ENCODE results near the gene RAI14. TPM values are rescaled to one million over a fixed set of nuclear protein-coding genes. Genes with fewer than 3 reads are reported as not detected.

The RAI14 gene
- total RNA-seq, 1 donor from 2014 or later, result 307 TPM

DNA sequence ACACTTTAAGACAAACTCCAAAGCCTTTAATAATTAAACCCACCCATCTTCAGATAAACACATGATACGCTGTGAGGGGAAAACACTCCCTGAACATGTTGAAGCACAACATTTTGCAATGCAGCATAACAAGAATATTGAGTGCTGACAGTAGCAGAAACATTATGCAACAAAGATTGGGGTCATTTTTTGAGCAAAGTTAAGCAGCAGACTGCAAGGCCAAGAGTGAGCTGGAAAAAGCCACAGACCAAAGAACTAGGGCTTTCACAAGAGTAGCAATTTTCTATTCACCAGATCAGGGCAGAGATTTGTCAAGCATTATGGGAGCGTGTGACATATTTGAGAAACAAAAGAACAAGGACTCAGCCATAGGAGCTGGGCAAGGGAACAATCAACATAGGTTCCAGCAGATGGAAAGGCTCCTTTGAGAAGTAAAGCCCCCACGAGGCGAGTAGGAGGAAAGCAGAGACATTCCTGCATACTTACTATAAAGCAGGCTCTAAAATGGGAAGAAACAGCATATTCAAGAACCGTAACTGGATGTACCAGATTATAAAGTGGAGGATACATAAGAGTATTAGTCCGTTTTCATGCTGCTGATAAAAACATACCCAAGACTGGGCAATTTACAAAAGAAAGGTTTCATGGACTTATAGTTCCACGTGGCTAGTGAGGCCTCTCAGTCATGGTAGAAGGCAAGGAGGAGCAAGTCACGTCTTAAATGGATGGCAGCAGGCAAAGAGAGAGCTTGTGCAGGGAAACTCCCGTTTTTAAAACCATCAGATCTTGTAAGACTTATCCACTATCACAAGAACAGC, 178.1 kb downstream of the RAI14 start:
- H3K9ac ChIP-seq (ENCODE audit: low read length), result no peak overlapping the region
- peaks cover 44% of the 10 kb centered on the region for H3K36me3 ChIP-seq (ENCODE audit: insufficient read depth, low read length)
- H3K27me3 ChIP-seq (ENCODE audit: insufficient read depth, low read length), result no peaks in the 10 kb centered on the region
- H4K20me1 ChIP-seq (ENCODE audit: insufficient read depth, low read length), result no peaks in the 10 kb centered on the region
- peak overlapping the region; percentile 20 for H3K27ac Mint-ChIP-seq (ENCODE audit: unreplicated experiment)
- H3K4me3 ChIP-seq (ENCODE audit: insufficient read depth, low read depth, low read length), result no peak overlapping the region
- no peak for DNase-seq (ENCODE audit: low read depth)
- H3K4me2 ChIP-seq (ENCODE audit: low read length), result no peak overlapping the region
- no peak for FAIRE-seq
- H3K36me3 Mint-ChIP-seq (ENCODE audit: low read depth, unreplicated experiment), result peaks cover 29% of the 10 kb centered on the region
- H3K27ac ChIP-seq (ENCODE audit: low read depth, low read length), result no peak overlapping the region
- no peak overlapping the region for H3K4me3 Mint-ChIP-seq (ENCODE audit: unreplicated experiment)
- H3K27me3 Mint-ChIP-seq (ENCODE audit: low read depth, unreplicated experiment), result no peaks in the 10 kb centered on the region
- no peaks in the 10 kb centered on the region for H3K9me3 Mint-ChIP-seq (ENCODE audit: unreplicated experiment)
- no peak overlapping the region for H2AFZ ChIP-seq (ENCODE audit: low read depth, low read length)
- no peaks in the 10 kb centered on the region for H3K9me3 ChIP-seq (ENCODE audit: insufficient read depth, low read depth, low read length)
- TF ChIP-seq, protein P1, sequence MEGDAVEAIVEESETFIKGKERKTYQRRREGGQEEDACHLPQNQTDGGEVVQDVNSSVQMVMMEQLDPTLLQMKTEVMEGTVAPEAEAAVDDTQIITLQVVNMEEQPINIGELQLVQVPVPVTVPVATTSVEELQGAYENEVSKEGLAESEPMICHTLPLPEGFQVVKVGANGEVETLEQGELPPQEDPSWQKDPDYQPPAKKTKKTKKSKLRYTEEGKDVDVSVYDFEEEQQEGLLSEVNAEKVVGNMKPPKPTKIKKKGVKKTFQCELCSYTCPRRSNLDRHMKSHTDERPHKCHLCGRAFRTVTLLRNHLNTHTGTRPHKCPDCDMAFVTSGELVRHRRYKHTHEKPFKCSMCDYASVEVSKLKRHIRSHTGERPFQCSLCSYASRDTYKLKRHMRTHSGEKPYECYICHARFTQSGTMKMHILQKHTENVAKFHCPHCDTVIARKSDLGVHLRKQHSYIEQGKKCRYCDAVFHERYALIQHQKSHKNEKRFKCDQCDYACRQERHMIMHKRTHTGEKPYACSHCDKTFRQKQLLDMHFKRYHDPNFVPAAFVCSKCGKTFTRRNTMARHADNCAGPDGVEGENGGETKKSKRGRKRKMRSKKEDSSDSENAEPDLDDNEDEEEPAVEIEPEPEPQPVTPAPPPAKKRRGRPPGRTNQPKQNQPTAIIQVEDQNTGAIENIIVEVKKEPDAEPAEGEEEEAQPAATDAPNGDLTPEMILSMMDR (IDR thresholded peaks at IDR 0.05; ENCODE audit: insufficient read depth, low read depth, low read length), result no peak
- no peak for TF ChIP-seq EZH2 (IDR thresholded peaks at IDR 0.05; ENCODE audit: insufficient read depth, low read length)
- peaks cover 3% of the 10 kb centered on the region for H3K4me1 Mint-ChIP-seq (ENCODE audit: low read depth, unreplicated experiment)
- H3K79me2 ChIP-seq (ENCODE audit: insufficient read depth, low read length), result no peaks in the 10 kb centered on the region
- no peaks in the 10 kb centered on the region for H3K4me1 ChIP-seq (ENCODE audit: insufficient read depth, low read length)

DNA sequence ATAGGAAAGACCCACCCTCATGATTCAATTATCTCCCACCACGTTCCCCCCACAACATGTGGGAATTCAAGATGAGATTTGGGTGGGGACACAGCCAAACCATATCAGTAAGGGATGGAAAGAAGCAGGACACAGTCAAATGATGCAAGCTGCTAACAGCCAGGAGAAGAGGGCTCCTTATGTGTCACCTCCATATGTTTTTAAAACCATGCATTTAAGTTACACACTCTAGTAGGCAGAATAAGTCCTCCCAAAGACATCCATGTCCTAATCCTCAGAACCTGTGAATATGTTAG, 178.6 kb downstream of the RAI14 start:
- Histone ChIP-seq H3K4me1 (ENCODE audit: insufficient read depth, low read length) (peaks cover 3% of the 10 kb centered on the region), H2AFZ (ENCODE audit: low read depth, low read length) (no peak overlapping the region), H3K36me3 (ENCODE audit: insufficient read depth, low read length) (peaks cover 41% of the 10 kb centered on the region), H4K20me1 (ENCODE audit: insufficient read depth, low read length) (no peaks in the 10 kb centered on the region), H3K9me3 (ENCODE audit: insufficient read depth, low read depth, low read length) (no peaks in the 10 kb centered on the region), H3K9ac (ENCODE audit: low read length) (no peak overlapping the region), H3K79me2 (ENCODE audit: insufficient read depth, low read length) (no peaks in the 10 kb centered on the region), H3K27me3 (ENCODE audit: insufficient read depth, low read length) (no peaks in the 10 kb centered on the region), H3K4me2 (ENCODE audit: low read length) (no peak overlapping the region), H3K27ac (ENCODE audit: low read depth, low read length) (no peak overlapping the region), H3K4me3 (ENCODE audit: insufficient read depth, low read depth, low read length) (no peak overlapping the region)
- Mint-ChIP-seq H3K4me3 (ENCODE audit: unreplicated experiment) (no peak overlapping the region), H3K9me3 (ENCODE audit: unreplicated experiment) (no peaks in the 10 kb centered on the region), H3K36me3 (ENCODE audit: low read depth, unreplicated experiment) (peaks cover 27% of the 10 kb centered on the region), H3K27ac (ENCODE audit: unreplicated experiment) (no peak overlapping the region), H3K4me1 (ENCODE audit: low read depth, unreplicated experiment) (peaks cover 3% of the 10 kb centered on the region), H3K27me3 (ENCODE audit: low read depth, unreplicated experiment) (no peaks in the 10 kb centered on the region)
- FAIRE-seq (no peak), DNase-seq (ENCODE audit: low read depth) (no peak)
- no peak for TF ChIP-seq EZH2 (IDR thresholded peaks at IDR 0.05; ENCODE audit: insufficient read depth, low read length)
- TF ChIP-seq, protein P1 (IDR thresholded peaks at IDR 0.05; ENCODE audit: insufficient read depth, low read depth, low read length), result no peak

DNA sequence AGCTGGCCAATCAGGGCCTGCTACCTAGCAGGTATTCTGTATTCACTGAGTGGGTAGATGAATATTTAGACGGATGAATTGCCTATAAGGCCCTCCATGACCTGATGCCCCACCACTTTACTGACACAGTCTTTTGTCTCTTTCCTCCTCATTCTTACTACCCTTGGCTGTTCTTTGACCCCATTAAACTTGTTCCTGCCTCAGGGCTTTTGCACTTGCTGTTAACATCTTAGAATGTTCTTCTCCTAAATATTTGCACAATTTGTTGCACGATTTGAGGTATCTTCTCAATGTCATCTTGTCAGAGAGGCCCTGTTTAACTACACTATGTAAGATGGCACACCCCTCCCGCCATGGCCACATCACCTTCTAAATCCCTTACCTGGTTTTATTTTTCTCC, 179.5 kb downstream of the RAI14 start:
- Mint-ChIP-seq H3K36me3 (ENCODE audit: low read depth, unreplicated experiment) (peaks cover 20% of the 10 kb centered on the region), H3K9me3 (ENCODE audit: unreplicated experiment) (no peaks in the 10 kb centered on the region), H3K4me3 (ENCODE audit: unreplicated experiment) (no peak overlapping the region), H3K4me1 (ENCODE audit: low read depth, unreplicated experiment) (peaks cover 3% of the 10 kb centered on the region), H3K27ac (ENCODE audit: unreplicated experiment) (no peak overlapping the region), H3K27me3 (ENCODE audit: low read depth, unreplicated experiment) (no peaks in the 10 kb centered on the region)
- DNase-seq (ENCODE audit: low read depth), result no peak
- TF ChIP-seq EZH2 (IDR thresholded peaks at IDR 0.05; ENCODE audit: insufficient read depth, low read length), result no peak
- TF ChIP-seq, protein P1 (IDR thresholded peaks at IDR 0.05; ENCODE audit: insufficient read depth, low read depth, low read length), result no peak
- Histone ChIP-seq H3K27ac (ENCODE audit: low read depth, low read length) (no peak overlapping the region), H3K36me3 (ENCODE audit: insufficient read depth, low read length) (peaks cover 33% of the 10 kb centered on the region), H3K9me3 (ENCODE audit: insufficient read depth, low read depth, low read length) (no peaks in the 10 kb centered on the region), H3K9ac (ENCODE audit: low read length) (no peak overlapping the region), H4K20me1 (ENCODE audit: insufficient read depth, low read length) (no peaks in the 10 kb centered on the region), H3K4me2 (ENCODE audit: low read length) (no peak overlapping the region), H3K79me2 (ENCODE audit: insufficient read depth, low read length) (no peaks in the 10 kb centered on the region), H3K27me3 (ENCODE audit: insufficient read depth, low read length) (no peaks in the 10 kb centered on the region), H3K4me1 (ENCODE audit: insufficient read depth, low read length) (peaks cover 3% of the 10 kb centered on the region), H2AFZ (ENCODE audit: low read depth, low read length) (no peak overlapping the region), H3K4me3 (ENCODE audit: insufficient read depth, low read depth, low read length) (no peak overlapping the region)
- FAIRE-seq, result no peak

All from astrocyte (in vitro differentiated cells and primary cell).